Erythroblast (primary cell): ENCODE measurements around the gene SLC22A4.

ENCODE experiments used
- GATA1 ChIP-seq: IDR thresholded peaks from 2 replicates; pipeline ENCODE4 v1.6.1; 2011; ENCODE audit warnings: low read depth, mild to moderate bottlenecking, control low read depth, low read length, moderate library complexity
- POLR2A ChIP-seq: IDR thresholded peaks from 2 replicates; pipeline ENCODE4 v1.6.1; 2011; ENCODE audit warnings: mild to moderate bottlenecking, low read length

- no peak for TF ChIP-seq POLR2A
- no peak for TF ChIP-seq GATA1
These were observed 84.4 kb downstream of the SLC22A4 start for GRCh38 chr5:132378580-132378979.
